ENCODE measurements around the gene C1orf226. TPM values are rescaled to one million over a fixed set of nuclear protein-coding genes. Genes with fewer than 3 reads are reported as not detected.

C1orf226 gene
- total RNA-seq, 2 donors from 2014 or later: 1.3 to 4.0 TPM

- no peaks in the 10 kb centered on the region for H3K9me3 ChIP-seq
- DNase-seq (no peak), ATAC-seq (no peak)
- no peaks in the 10 kb centered on the region for H3K27me3 ChIP-seq
- H3K36me3 ChIP-seq (replicated peaks in 1 of 2; ENCODE audit: insufficient read depth in 1 of 2, low read depth in 2 of 2): no peaks in the 10 kb centered on the region
- no peak for TF ChIP-seq POLR2A (IDR thresholded peaks at IDR 0.05)
- no peak for TF ChIP-seq CTCF (IDR thresholded peaks at IDR 0.05)
- H3K27ac ChIP-seq: no peak overlapping the region
- intact Hi-C loops (cut with DNase I): no loop called here
- no peak overlapping the region for H3K4me3 ChIP-seq
- H3K4me1 ChIP-seq: no peaks in the 10 kb centered on the region
- 81 to 88% methylated on average over 10 of the region's 10 CpGs for WGBS, 2 donors
Measured at GRCh38 chr1:162359523-162360236, 21.8 kb upstream of the C1orf226 start.

DNA sequence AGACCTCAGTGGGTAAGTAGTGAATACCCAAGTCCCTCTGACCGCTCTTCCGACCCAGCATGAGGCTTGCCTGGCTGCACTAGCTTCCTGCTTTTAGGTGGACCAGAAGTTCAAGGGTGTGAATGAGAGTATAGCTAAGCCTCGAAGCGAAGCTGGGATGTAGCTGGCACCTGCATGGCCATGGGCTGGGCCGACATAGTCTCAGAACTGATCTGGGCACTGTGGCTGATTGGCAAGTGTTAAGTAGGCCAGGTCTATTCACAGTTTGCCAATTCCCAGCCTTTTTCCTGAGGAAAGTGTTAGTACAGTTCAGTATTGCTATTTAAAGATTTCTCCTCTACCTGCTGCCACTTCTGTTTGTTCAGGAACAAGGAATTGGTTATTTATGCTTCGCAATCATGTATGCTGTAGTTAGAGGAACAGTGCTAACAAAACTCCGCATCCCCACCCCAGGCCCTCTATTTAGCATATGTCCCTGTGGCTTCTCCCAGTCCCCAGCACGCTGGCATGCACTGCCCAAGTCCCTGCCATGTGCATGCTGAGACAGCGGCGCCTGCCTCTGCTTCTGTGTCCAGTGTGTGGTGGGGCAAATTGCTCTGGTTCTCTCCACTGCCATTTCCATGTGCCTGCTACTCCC lies 21.2 kb upstream of the C1orf226 start:
- intact Hi-C loops (cut with DNase I): no loop called here
- DNase-seq: no peak
- H3K4me1 ChIP-seq: no peaks in the 10 kb centered on the region
- no peak for ATAC-seq
- no peak for TF ChIP-seq CTCF (IDR thresholded peaks at IDR 0.05)
- no peak for TF ChIP-seq POLR2A (IDR thresholded peaks at IDR 0.05)
- no peak overlapping the region for H3K27ac ChIP-seq
- no peaks in the 10 kb centered on the region for H3K36me3 ChIP-seq (replicated peaks in 1 of 2; ENCODE audit: insufficient read depth in 1 of 2, low read depth in 2 of 2)
- 94% methylated on average over 10 of the region's 10 CpGs for WGBS, 2 donors
- no peaks in the 10 kb centered on the region for H3K9me3 ChIP-seq
- H3K4me3 ChIP-seq: no peak overlapping the region
- no peaks in the 10 kb centered on the region for H3K27me3 ChIP-seq

- Histone ChIP-seq H3K4me3 (no peak overlapping the region), H3K27me3 (no peaks in the 10 kb centered on the region), H3K4me1 (no peaks in the 10 kb centered on the region), H3K9me3 (no peaks in the 10 kb centered on the region), H3K27ac (no peak overlapping the region), H3K36me3 (replicated peaks in 1 of 2; ENCODE audit: insufficient read depth in 1 of 2, low read depth in 2 of 2) (no peaks in the 10 kb centered on the region)
- no peak for ATAC-seq
- intact Hi-C loops (cut with DNase I): no loop called here
- WGBS, 2 donors: 88 to 95% methylated on average over 4 of the region's 4 CpGs
- no peak for DNase-seq
- no peak for TF ChIP-seq CTCF (IDR thresholded peaks at IDR 0.05)
- TF ChIP-seq POLR2A (IDR thresholded peaks at IDR 0.05): no peak
Measured at GRCh38 chr1:162360874-162361260, 20.7 kb upstream of the C1orf226 start.

DNA sequence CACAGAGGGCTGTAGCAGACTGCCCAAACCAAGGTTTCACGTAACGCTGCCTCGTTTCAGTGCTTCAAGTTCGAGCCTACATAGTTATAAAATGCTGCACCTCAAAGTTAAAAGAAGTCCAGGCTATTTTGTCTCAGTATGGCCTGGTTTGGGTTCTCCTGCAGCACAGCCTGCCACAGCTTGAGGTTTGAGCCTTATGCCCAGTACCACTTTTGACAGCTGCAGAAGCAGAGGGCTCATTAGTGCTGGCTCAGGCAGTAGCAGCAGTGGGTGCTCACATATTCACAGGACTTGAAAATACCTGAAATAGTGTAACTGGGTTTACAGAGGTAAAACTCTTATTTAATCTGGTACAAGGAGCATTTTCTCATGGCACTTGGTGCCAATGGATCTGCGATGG lies 20.2 kb upstream of the C1orf226 start:
- ATAC-seq (no peak), DNase-seq (no peak)
- WGBS, 2 donors: 90 to 91% methylated on average over 5 of the region's 5 CpGs
- Histone ChIP-seq H3K9me3 (no peaks in the 10 kb centered on the region), H3K4me1 (no peaks in the 10 kb centered on the region), H3K27ac (no peak overlapping the region), H3K4me3 (no peak overlapping the region), H3K36me3 (replicated peaks in 1 of 2; ENCODE audit: insufficient read depth in 1 of 2, low read depth in 2 of 2) (no peaks in the 10 kb centered on the region), H3K27me3 (no peaks in the 10 kb centered on the region)
- intact Hi-C loops (cut with DNase I): no loop called here
- no peak for TF ChIP-seq CTCF (IDR thresholded peaks at IDR 0.05)
- no peak for TF ChIP-seq POLR2A (IDR thresholded peaks at IDR 0.05)

- Histone ChIP-seq H3K9me3 (no peaks in the 10 kb centered on the region), H3K27ac (no peak overlapping the region), H3K4me3 (no peak overlapping the region), H3K27me3 (no peaks in the 10 kb centered on the region), H3K36me3 (replicated peaks in 1 of 2; ENCODE audit: insufficient read depth in 1 of 2, low read depth in 2 of 2) (peaks cover 0 to 2% of the 10 kb centered on the region in 2 donors), H3K4me1 (no peaks in the 10 kb centered on the region)
- TF ChIP-seq CTCF (IDR thresholded peaks at IDR 0.05) (no peak), POLR2A (IDR thresholded peaks at IDR 0.05) (no peak)
- 77 to 96% methylated on average over 3 of the region's 3 CpGs for WGBS, 2 donors
- intact Hi-C loops (cut with DNase I): no loop called here
- ATAC-seq: no peak
- no peak for DNase-seq
Measured at GRCh38 chr1:162363823-162364222, 17.7 kb upstream of the C1orf226 start.
